ENCODE data around the gene TMA16.
"Not testable (repeated sequence)": the region's sequence is repeated elsewhere in the genome, so short reads cannot be mapped to it uniquely, and the experiment has no call there.

Gene TMA16

DNA sequence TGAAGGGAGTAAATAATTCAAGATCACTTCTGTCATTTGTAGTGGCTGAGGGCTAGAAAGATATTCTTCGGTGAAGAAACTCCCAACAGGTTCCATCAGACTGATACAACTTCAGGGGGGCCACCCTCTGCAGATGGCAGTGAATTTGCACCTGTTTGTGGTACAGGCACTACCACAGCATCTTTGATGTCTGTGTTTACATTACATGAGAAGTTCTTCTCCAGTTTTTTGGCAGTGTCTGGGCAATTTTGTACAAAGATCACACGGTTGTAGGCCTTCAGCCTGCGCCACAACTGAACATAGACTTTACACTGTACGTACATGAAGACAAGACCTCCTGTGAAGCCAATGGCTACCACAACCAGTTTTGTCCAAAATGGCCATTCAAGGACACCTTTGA, 34.2 kb downstream of the TMA16 start:
- TF ChIP-seq EZH2 (IDR thresholded peaks at IDR 0.05) (no peak), POLR2AphosphoS5 (IDR thresholded peaks at IDR 0.05; ENCODE audit: borderline replicate concordance, low read depth, low read length) (no peak), FOXP2 (optimal IDR thresholded peaks at IDR 0.05; ENCODE audit: control extremely low read depth, extremely low read length, insufficient read depth) (no peak)
- Histone ChIP-seq H3K9me3 (ENCODE audit: low read depth, low read length) (no peaks in the 10 kb centered on the region), H3K36me3 (ENCODE audit: insufficient read depth, low read length) (peaks cover 93% of the 10 kb centered on the region)

DNA sequence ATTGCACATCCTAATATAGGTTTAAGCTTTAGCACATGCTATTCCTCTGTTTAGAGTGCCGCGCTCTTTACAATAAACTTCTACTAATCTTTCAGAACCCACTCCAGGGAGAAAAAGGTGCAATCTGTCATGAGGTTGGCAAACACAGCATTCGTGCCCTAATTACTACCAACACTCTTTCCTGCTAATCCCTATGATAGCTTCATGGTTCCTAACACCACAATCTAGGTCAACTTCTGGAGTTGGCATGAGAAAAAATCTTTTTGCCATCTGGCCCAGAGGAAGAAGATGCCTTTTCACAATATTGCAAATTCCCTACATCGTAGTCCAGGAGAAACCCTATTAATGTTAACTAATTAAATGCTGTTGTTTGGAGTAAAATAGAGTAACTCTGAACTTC, 39.6 kb downstream of the TMA16 start:
- Histone ChIP-seq H3K4me3 (no peak overlapping the region), H3K9me3 (ENCODE audit: low read depth, low read length) (no peaks in the 10 kb centered on the region), H3K36me3 (ENCODE audit: insufficient read depth, low read length) (peaks cover 53% of the 10 kb centered on the region), H3K27ac (no peak overlapping the region), H3K9ac (ENCODE audit: insufficient read length) (no peak overlapping the region)
- TF ChIP-seq EZH2 (IDR thresholded peaks at IDR 0.05) (no peak), FOXP2 (optimal IDR thresholded peaks at IDR 0.05; ENCODE audit: control extremely low read depth, extremely low read length, insufficient read depth) (no peak), POLR2AphosphoS5 (IDR thresholded peaks at IDR 0.05; ENCODE audit: borderline replicate concordance, low read depth, low read length) (no peak; the same call in 1 of the 2 replicates)
- no peak for DNase-seq (ENCODE audit: low read depth, low spot score)

More for the DNA sequence above, 34.2 kb downstream of the TMA16 start:
- DNase-seq (ENCODE audit: low read depth, low spot score) = no peak
- no peak overlapping the region for H3K27ac ChIP-seq
- no peak overlapping the region for H3K9ac ChIP-seq (ENCODE audit: insufficient read length)
- no peak overlapping the region for H3K4me3 ChIP-seq

- H3K36me3 ChIP-seq (ENCODE audit: insufficient read depth, low read length) = peaks cover 37% of the 10 kb centered on the region
- no peak overlapping the region for H3K9ac ChIP-seq (ENCODE audit: insufficient read length)
Measured at GRCh38 chr4:163535657-163536056, 41.2 kb downstream of the TMA16 start.

GRCh38 chr4:163536091-163536490, 41.6 kb downstream of the TMA16 start:
- Histone ChIP-seq H3K4me3 (no peak overlapping the region), H3K36me3 (ENCODE audit: insufficient read depth, low read length) (peaks cover 33% of the 10 kb centered on the region), H3K9ac (ENCODE audit: insufficient read length) (no peak overlapping the region), H3K9me3 (ENCODE audit: low read depth, low read length) (no peaks in the 10 kb centered on the region), H3K27ac (peak overlapping the region; percentile 22; the same call in 1 of the 2 replicates)
- no peak for DNase-seq (ENCODE audit: low read depth, low spot score)
- TF ChIP-seq FOXP2 (optimal IDR thresholded peaks at IDR 0.05; ENCODE audit: control extremely low read depth, extremely low read length, insufficient read depth) = no peak
- no peak for TF ChIP-seq EZH2 (IDR thresholded peaks at IDR 0.05)
- TF ChIP-seq POLR2AphosphoS5 (IDR thresholded peaks at IDR 0.05; ENCODE audit: borderline replicate concordance, low read depth, low read length) = no peak

More at GRCh38 chr4:163535657-163536056, 41.2 kb downstream of the TMA16 start:
- Histone ChIP-seq H3K27ac (no peak overlapping the region; the same call in 1 of the 2 replicates), H3K9me3 (ENCODE audit: low read depth, low read length) (no peaks in the 10 kb centered on the region), H3K4me3 (no peak overlapping the region)
- no peak for DNase-seq (ENCODE audit: low read depth, low spot score)
- TF ChIP-seq FOXP2 (optimal IDR thresholded peaks at IDR 0.05; ENCODE audit: control extremely low read depth, extremely low read length, insufficient read depth) (no peak), EZH2 (IDR thresholded peaks at IDR 0.05) (no peak), POLR2AphosphoS5 (IDR thresholded peaks at IDR 0.05; ENCODE audit: borderline replicate concordance, low read depth, low read length) (no peak)

DNA sequence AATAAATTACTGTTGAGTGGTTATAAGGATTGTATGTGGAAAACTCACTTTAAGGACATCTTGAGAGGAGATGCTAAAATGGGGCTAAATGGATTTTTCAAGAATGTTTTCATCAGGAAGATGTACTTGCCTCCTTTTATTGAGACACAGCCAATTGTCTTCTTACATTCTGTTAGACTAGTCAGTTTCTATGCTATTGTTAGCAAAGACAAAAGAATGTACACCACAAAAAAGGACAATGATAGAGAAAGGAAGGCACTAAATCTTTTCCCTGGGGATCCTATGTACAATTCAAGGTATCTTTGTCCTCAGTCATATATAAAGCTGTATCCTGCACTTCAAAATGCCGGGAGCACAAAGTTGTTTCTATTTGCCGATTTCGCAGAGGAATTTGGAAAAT, 42.6 kb downstream of the TMA16 start:
- TF ChIP-seq FOXP2 (optimal IDR thresholded peaks at IDR 0.05; ENCODE audit: control extremely low read depth, extremely low read length, insufficient read depth) (no peak), EZH2 (IDR thresholded peaks at IDR 0.05) (no peak), POLR2AphosphoS5 (IDR thresholded peaks at IDR 0.05; ENCODE audit: borderline replicate concordance, low read depth, low read length) (no peak)
- no peak overlapping the region for H3K4me3 ChIP-seq

DNA sequence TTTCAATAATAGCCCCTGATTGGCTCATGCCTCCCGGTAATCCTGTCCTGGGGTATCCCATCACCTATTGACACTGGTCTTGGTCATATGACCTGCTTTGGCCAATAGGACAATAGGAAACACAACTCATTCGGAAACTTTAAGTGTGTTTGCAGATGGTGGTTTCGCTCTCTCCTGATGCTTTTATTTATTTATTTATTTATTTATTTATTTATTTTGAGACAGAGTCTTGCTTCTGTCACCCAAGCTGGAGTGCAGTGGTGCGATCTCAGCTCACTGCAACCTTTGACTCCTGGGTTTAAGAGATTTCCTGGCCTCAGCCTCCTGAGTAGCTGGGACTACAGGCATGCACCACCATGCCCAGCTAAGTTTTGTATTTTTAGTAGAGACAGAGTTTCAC, 44.3 kb downstream of the TMA16 start:
- H3K4me3 ChIP-seq; H3K9ac ChIP-seq (ENCODE audit: insufficient read length); H3K9me3 ChIP-seq (ENCODE audit: low read depth, low read length); H3K27ac ChIP-seq; DNase-seq (ENCODE audit: low read depth, low spot score): not testable (repeated sequence)
- H3K36me3 ChIP-seq (ENCODE audit: insufficient read depth, low read length) = peaks cover 12% of the 10 kb centered on the region

More for the DNA sequence above, 42.6 kb downstream of the TMA16 start:
- peaks cover 22% of the 10 kb centered on the region for H3K36me3 ChIP-seq (ENCODE audit: insufficient read depth, low read length)
- no peak overlapping the region for H3K9ac ChIP-seq (ENCODE audit: insufficient read length)
- no peaks in the 10 kb centered on the region for H3K9me3 ChIP-seq (ENCODE audit: low read depth, low read length)
- H3K27ac ChIP-seq = no peak overlapping the region
- DNase-seq (ENCODE audit: low read depth, low spot score) = no peak

GRCh38 chr4:163540448-163540847, 46.0 kb downstream of the TMA16 start:
- Histone ChIP-seq H3K9me3 (ENCODE audit: low read depth, low read length) (no peaks in the 10 kb centered on the region), H3K27ac (no peak overlapping the region), H3K9ac (ENCODE audit: insufficient read length) (no peak overlapping the region), H3K4me3 (no peak overlapping the region), H3K36me3 (ENCODE audit: insufficient read depth, low read length) (peaks cover 9% of the 10 kb centered on the region)
- TF ChIP-seq FOXP2 (optimal IDR thresholded peaks at IDR 0.05; ENCODE audit: control extremely low read depth, extremely low read length, insufficient read depth) (no peak), EZH2 (IDR thresholded peaks at IDR 0.05) (no peak), POLR2AphosphoS5 (IDR thresholded peaks at IDR 0.05; ENCODE audit: borderline replicate concordance, low read depth, low read length) (no peak)
- DNase-seq (ENCODE audit: low read depth, low spot score) = no peak

- DNase-seq (ENCODE audit: low read depth, low spot score) = no peak
- Histone ChIP-seq H3K9ac (ENCODE audit: insufficient read length) (no peak overlapping the region), H3K36me3 (ENCODE audit: insufficient read depth, low read length) (peaks cover 8% of the 10 kb centered on the region), H3K9me3 (ENCODE audit: low read depth, low read length) (no peaks in the 10 kb centered on the region), H3K27ac (no peak overlapping the region), H3K4me3 (no peak overlapping the region)
- TF ChIP-seq EZH2 (IDR thresholded peaks at IDR 0.05) = no peak
- TF ChIP-seq FOXP2 (optimal IDR thresholded peaks at IDR 0.05; ENCODE audit: control extremely low read depth, extremely low read length, insufficient read depth) = no peak
Measured at GRCh38 chr4:163540977-163541376, 46.5 kb downstream of the TMA16 start.

GRCh38 chr4:163542275-163542674, 47.8 kb downstream of the TMA16 start:
- TF ChIP-seq EZH2 (IDR thresholded peaks at IDR 0.05) (no peak), FOXP2 (optimal IDR thresholded peaks at IDR 0.05; ENCODE audit: control extremely low read depth, extremely low read length, insufficient read depth) (no peak), POLR2AphosphoS5 (IDR thresholded peaks at IDR 0.05; ENCODE audit: borderline replicate concordance, low read depth, low read length) (no peak)
- no peak for DNase-seq (ENCODE audit: low read depth, low spot score)
- no peaks in the 10 kb centered on the region; the same call in none of the 2 replicates for H3K36me3 ChIP-seq (ENCODE audit: insufficient read depth, low read length)
- H3K27ac ChIP-seq = no peak overlapping the region
- H3K9me3 ChIP-seq (ENCODE audit: low read depth, low read length) = no peaks in the 10 kb centered on the region
- no peak overlapping the region for H3K9ac ChIP-seq (ENCODE audit: insufficient read length)
- H3K4me3 ChIP-seq = no peak overlapping the region
